ENCODE results near the gene VPS45.

GRCh38 chr1:150165622-150166612 lies 98.3 kb downstream of the VPS45 start:
- TF ChIP-seq CTCF (conservative IDR thresholded peaks at IDR 0.05; ENCODE audit: low read depth, low read length) = peak; percentile 89
- no peak for TF ChIP-seq EZH2 (IDR thresholded peaks at IDR 0.05; ENCODE audit: borderline replicate concordance, low read depth, low read length, poor library complexity, severe bottlenecking)
